Eye (tissue), 1 donor: ENCODE measurements around the gene PTPRN2.
A peak's percentile ranks its signal among the peaks of the same experiment; 100 is the strongest.

ENCODE experiments used
- DNase-seq: peaks from one replicate; pipeline ENCODE4 v3.0.0-alpha.2; 2015

PTPRN2 gene

GRCh38 chr7:157690833-157691585, 896.6 kb downstream of the PTPRN2 start:
- DNase-seq = peak; percentile 92

DNA sequence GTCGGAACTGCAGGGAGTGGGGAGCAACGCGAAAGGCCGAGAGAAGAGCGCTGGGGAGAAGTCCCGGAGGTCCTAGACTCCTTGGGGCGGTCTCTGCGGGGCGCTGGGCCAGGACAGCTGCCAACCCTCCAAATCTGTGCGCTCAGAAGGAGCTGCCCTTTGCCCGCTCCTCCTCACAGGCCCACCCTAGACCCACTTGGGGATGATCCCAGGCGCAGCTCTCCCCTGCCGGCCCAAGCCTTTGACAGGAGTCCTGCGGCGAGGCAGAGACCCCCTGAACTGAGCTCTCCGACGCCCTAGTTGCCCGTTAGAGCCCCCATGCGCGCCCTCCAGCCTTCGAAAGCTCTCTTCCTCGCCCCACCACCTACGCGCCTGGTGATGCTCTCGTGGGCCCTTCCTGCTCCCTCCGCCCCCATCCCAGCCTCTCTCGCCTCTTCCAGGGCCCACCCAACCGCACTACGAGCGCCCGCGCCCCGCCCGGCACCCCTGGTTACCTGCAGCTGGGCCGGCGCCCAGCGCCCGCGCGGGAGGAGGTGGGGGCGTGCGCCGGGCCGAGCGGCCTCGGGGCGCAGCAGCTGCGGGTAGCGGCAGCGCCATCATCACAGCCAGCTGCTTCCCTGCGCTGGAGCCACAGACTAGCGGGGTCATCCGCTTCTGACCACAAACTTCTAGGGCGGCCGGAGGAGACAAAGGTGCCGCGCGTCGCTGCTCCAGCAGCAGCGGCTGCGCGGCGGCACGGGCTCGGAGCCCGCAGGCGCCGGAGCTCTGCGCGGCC, 897.4 kb downstream of the PTPRN2 start:
- DNase-seq = peak; percentile 69

DNA sequence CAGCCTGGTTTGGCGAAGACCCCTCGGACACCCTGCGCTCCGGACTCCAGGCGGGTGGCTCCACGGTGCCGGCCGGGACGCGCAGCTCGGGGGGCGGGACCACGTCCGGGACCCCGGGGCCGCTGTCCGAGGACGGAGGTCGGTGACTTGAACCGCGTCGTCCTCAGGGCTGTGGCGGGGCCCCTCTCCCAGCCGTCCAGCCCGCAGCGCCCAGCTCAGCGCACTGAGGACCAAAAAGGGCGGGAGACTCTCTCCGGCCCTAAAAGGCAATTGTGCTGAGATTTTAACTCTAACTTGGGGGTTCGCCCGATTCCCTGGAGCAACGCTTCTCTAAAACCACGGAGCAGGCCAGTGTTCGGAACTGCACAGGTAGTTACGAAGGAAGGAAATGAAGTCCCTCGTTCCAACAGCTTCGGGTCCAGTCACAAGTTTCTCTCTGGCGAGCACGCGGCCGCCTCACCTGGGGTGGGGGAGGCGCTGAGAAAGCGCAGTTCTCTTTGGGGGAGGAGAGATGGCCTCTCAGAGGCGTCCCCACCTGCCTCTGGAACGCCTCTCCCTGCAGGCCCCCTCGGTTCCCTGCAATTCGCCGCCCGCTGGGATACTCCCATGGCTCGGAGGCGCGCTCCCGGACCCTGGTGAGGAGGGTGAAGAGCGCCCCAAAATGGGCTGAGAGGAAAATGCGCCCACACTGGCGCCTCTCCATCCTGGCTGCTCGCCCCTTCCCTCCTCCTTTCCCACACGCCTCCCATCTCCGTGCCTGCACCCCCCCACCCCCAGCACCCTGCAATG, 898.2 kb downstream of the PTPRN2 start:
- DNase-seq = peak; percentile 62

- peak; percentile 58 for DNase-seq
These were observed 898.9 kb downstream of the PTPRN2 start for GRCh38 chr7:157688533-157689268.

DNA sequence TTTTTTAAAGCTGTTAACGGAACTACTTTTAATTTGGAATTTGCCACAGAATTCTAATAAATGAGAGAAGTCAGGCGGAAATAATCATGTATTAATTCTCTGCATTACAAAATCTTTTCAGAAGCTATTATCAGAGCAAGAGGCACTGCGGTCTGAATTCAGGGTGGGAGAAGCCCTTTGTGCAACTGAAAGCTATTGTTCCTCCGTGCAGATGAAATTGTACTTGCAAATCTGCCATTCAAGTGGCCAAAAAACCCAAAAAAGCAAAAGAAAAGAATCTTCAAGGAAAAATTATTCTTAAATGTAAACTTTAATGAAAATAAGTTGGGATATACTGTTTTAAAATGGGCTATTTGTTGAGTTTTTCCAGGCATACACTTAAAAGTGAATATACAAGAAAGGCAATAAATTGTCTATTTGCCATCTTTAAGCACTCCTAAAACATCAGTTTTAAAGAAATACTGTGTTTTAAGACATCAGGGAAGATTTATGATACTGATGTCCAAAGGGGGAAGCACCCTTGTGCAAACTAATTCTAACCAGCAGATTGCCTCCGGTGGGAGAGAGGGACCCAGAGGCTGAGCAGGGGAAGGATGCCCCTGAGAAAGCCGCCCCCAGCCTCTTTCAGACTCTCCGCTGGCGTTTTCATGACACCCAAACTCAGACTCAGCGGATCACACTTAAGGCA, 899.6 kb downstream of the PTPRN2 start:
- peak; percentile 65 for DNase-seq

- DNase-seq = no peak
These were observed 900.5 kb downstream of the PTPRN2 start for GRCh38 chr7:157687158-157687557.

GRCh38 chr7:157686285-157686894, 901.2 kb downstream of the PTPRN2 start:
- no peak for DNase-seq

GRCh38 chr7:157685430-157686284, 902.0 kb downstream of the PTPRN2 start:
- DNase-seq = peak; percentile 61

- DNase-seq = no peak
These were observed 902.7 kb downstream of the PTPRN2 start for GRCh38 chr7:157684909-157685429.

GRCh38 chr7:157684157-157684908, 903.3 kb downstream of the PTPRN2 start:
- DNase-seq = peak; percentile 82

- DNase-seq = no peak
These were observed 903.9 kb downstream of the PTPRN2 start for GRCh38 chr7:157683747-157684156.

GRCh38 chr7:157682946-157683746, 904.5 kb downstream of the PTPRN2 start:
- DNase-seq = no peak

- no peak for DNase-seq
These were observed 905.3 kb downstream of the PTPRN2 start for GRCh38 chr7:157682064-157682945.

GRCh38 chr7:157679607-157680006, 908.0 kb downstream of the PTPRN2 start:
- no peak for DNase-seq

GRCh38 chr7:157678501-157678900, 909.1 kb downstream of the PTPRN2 start:
- peak; percentile 60 for DNase-seq

DNA sequence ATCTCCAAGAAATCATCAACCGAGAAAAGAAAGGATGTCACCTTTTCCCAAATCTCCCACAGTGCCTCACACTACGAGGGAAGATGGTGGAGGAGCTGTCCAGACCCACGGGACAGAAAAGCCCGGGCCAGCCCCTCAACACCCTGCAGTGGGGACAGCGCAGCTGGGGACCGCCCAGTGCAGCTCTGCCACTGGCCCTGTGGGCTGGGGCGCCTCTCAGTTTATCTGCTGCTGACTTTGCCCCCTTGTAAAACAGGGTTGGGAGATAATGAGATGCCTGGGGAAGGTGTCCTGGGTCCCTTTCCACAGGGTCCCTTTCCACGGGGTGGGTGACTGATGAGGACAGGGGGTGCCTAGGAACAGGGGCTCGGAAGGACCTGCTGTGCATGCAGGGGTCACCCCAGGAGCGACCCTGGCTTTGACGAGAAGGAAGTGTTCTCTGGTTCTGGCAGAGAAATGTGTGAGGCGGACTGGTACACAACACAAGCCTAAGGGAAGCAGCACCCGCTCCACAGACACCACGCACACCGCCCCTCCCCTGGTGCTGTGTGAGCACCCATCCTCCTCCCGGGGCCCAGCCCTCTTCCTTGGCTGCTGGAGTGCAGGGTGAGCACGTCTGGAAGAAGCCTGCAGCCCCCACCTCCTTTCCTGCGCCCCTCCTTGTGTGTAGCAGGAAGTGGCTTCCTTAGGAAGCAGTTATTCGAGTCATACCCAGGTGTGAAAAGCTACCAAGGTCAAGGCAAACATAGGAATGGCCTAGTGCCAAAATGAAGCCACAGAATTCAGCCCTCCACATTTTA, 911.0 kb downstream of the PTPRN2 start:
- DNase-seq = no peak

GRCh38 chr7:157676001-157676400, 911.6 kb downstream of the PTPRN2 start:
- no peak for DNase-seq
